HFFc6 (cell line): ENCODE results near the gene CIB1. TPM values are rescaled to one million over a fixed set of nuclear protein-coding genes. Genes with fewer than 3 reads are reported as not detected.
"Not testable (repeated sequence)": the region's sequence is repeated elsewhere in the genome, so short reads cannot be mapped to it uniquely, and the experiment has no call there.

Experiments used
- DNase-seq: peaks from one replicate; pipeline ENCODE4 v3.0.0-alpha.2; 2018
- H3K27ac Mint-ChIP-seq: 2 replicates; pipeline ENCODE4 v1.8.0; 2020; ENCODE audit warnings: mild to moderate bottlenecking, mixed read lengths
- H3K27me3 Mint-ChIP-seq: 2 replicates; pipeline ENCODE4 v1.8.0; 2021; ENCODE audit warnings: mild to moderate bottlenecking, moderate library complexity, mixed read lengths; ENCODE audit not compliant: insufficient read depth
- H3K36me3 Mint-ChIP-seq: 2 replicates; pipeline ENCODE4 v1.8.0; 2021; ENCODE audit warnings: low read depth, mixed read lengths
- H3K4me1 Mint-ChIP-seq: 2 replicates; pipeline ENCODE4 v1.8.0; 2020; ENCODE audit warnings: low read depth, mixed read lengths
- H3K4me3 Mint-ChIP-seq: 2 replicates; pipeline ENCODE4 v1.8.0; 2020; ENCODE audit warnings: mild to moderate bottlenecking, moderate library complexity, mixed read lengths
- H3K9me3 Mint-ChIP-seq: 2 replicates; pipeline ENCODE4 v1.8.0; 2020; ENCODE audit warnings: mild to moderate bottlenecking, mixed read lengths
- CTCF ChIP-seq: fragments of 200-600 bp; sonication (generic); IDR thresholded peaks from 2 replicates; pipeline ENCODE4 v1.5.0; 2021; ENCODE audit warnings: antibody characterized with exemption, mild to moderate bottlenecking
- long read RNA-seq: library from polyadenylated mRNA; unstranded; transcript quantifications from one replicate; pipeline ENCODE4 v2.0.0, GENCODE V29; 2019
- total RNA-seq, 6 experiments: library from RNA; stranded (reverse); fragmentation: NEBNext Ultra II Directional; extraction: Animal tissue kit (Norgen Biotek cat#: 25700); gene quantifications; 2 replicates in 1 of 6; 3 replicates in 5 of 6; pipeline ENCODE4 v1.2.3, GENCODE V29; 2021

CIB1 gene
- 10 to 100 TPM; 73.5 to 82.2 (median 76.9) TPM for total RNA-seq
- long read RNA-seq, transcript CIB1-201 (7 exons, 1,247 nt) = major isoform, 140 of 169 reads
- long read RNA-seq, partial matches to known transcripts = 7 of 169 reads
- long read RNA-seq, other reads (novel, unspliced or antisense) = 21 of 169 reads

- TF ChIP-seq CTCF = peak; percentile 74
- Mint-ChIP-seq H3K4me3 (peak within 1 kb of the TSS; percentile 91), H3K9me3 (no peaks in the 10 kb centered on the region), H3K4me1 (peaks cover 29% of the 10 kb centered on the region), H3K27me3 (no peaks in the 10 kb centered on the region; the same call in none of the 2 replicates), H3K27ac (peak within 1 kb of the TSS; percentile 80), H3K36me3 (peaks cover 6% of the 10 kb centered on the region)
- DNase-seq = peak; percentile 94
Measured at GRCh38 chr15:90233387-90234095, at the start of gene CIB1. Gene CIB1 (minus strand): TSS chr15:90233941. CDS start chr15:90233885, 56 bp downstream.

DNA sequence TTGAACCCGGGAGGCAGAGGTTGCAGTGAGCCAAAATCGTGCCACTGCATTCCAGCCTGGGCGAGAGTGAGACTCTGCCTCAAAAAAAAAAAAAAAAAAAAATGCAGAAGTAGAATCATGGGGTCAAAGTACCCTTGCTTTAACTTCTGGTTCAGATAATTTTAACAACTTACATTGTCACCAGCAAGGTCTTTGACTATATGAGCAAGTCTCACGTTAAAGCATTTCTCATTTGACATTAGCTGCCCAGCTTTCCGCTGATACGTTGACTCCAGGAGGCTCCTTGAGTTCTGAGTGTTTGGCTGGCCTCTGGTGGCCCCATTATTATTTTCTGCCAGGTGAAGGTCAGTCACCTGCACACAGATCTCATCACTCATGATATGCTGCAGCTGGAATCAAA lies 47.9 kb upstream of the CIB1 start:
- not testable (repeated sequence) for H3K36me3 Mint-ChIP-seq, H3K4me1 Mint-ChIP-seq

GRCh38 chr15:90280743-90281142 lies 47.0 kb upstream of the CIB1 start:
- DNase-seq, H3K36me3 Mint-ChIP-seq, H3K9me3 Mint-ChIP-seq, H3K4me3 Mint-ChIP-seq, H3K27me3 Mint-ChIP-seq, H3K4me1 Mint-ChIP-seq, H3K27ac Mint-ChIP-seq: not testable (repeated sequence)

More for the DNA sequence above, 47.9 kb upstream of the CIB1 start:
- not testable (repeated sequence) for H3K4me3 Mint-ChIP-seq, H3K27me3 Mint-ChIP-seq, H3K9me3 Mint-ChIP-seq, H3K27ac Mint-ChIP-seq, DNase-seq

- H3K4me1 Mint-ChIP-seq, H3K27me3 Mint-ChIP-seq, DNase-seq, H3K4me3 Mint-ChIP-seq, H3K27ac Mint-ChIP-seq, H3K9me3 Mint-ChIP-seq: not testable (repeated sequence)
- H3K36me3 Mint-ChIP-seq = peaks cover 15% of the 10 kb centered on the region
Measured at GRCh38 chr15:90278467-90278866, 44.7 kb upstream of the CIB1 start.

- peaks cover 65% of the 10 kb centered on the region for H3K36me3 Mint-ChIP-seq
Measured at GRCh38 chr15:90271459-90272166, 37.9 kb upstream of the CIB1 start.

GRCh38 chr15:90270502-90271150 lies 36.9 kb upstream of the CIB1 start:
- no peak for TF ChIP-seq CTCF
- H3K27me3 Mint-ChIP-seq = no peaks in the 10 kb centered on the region; the same call in 1 of the 2 replicates
- H3K4me1 Mint-ChIP-seq = peaks cover 39% of the 10 kb centered on the region
- no peak overlapping the region for H3K4me3 Mint-ChIP-seq
- no peaks in the 10 kb centered on the region for H3K9me3 Mint-ChIP-seq
- peaks cover 67% of the 10 kb centered on the region for H3K36me3 Mint-ChIP-seq
- no peak for DNase-seq
- peak overlapping the region; percentile 11; the same call in 1 of the 2 replicates for H3K27ac Mint-ChIP-seq

More at GRCh38 chr15:90271459-90272166, 37.9 kb upstream of the CIB1 start:
- Mint-ChIP-seq H3K9me3 (no peaks in the 10 kb centered on the region), H3K4me3 (no peak overlapping the region), H3K27ac (no peak overlapping the region), H3K27me3 (no peaks in the 10 kb centered on the region), H3K4me1 (peaks cover 37% of the 10 kb centered on the region)
- no peak for TF ChIP-seq CTCF
- no peak for DNase-seq
